Vagina (tissue), 2 donors: ENCODE measurements around the gene ATP8B1. TPM values are rescaled to one million over a fixed set of nuclear protein-coding genes. Genes with fewer than 3 reads are reported as not detected.

Source experiments
- DNase-seq, 2 donors: peaks; one replicate each; pipeline ENCODE4 v3.0.0-alpha.2; 2017; ENCODE audit errors: extremely low spot score in 2 of 2
- H3K27ac ChIP-seq: fragments of 200-600 bp; sonication (generic); one replicate; pipeline ENCODE4 v1.5.1; 2019
- H3K27me3 ChIP-seq: fragments of 200-600 bp; sonication (generic); one replicate; pipeline ENCODE4 v1.5.1; 2019
- H3K36me3 ChIP-seq, 2 donors: fragments of 200-600 bp; sonication (generic); one replicate each; pipeline ENCODE4 v1.5.1; 2017 to 2019
- H3K4me1 ChIP-seq: fragments of 200-600 bp; sonication (generic); one replicate; pipeline ENCODE4 v1.5.1; 2019
- H3K4me3 ChIP-seq, 2 donors: fragments of 200-600 bp; sonication (generic); 1 replicate in 1 of 2; 2 replicates in 1 of 2; pipeline ENCODE4 v1.5.1; 2016 to 2019
- H3K9me3 ChIP-seq: fragments of 200-600 bp; sonication (generic); one replicate; pipeline ENCODE4 v1.5.1; 2019
- CTCF ChIP-seq, 3 experiments: fragments of 450-650 bp in 2 of 3; fragments of 200-600 bp in 1 of 3; sonication (generic) in 1 of 3; IDR thresholded peaks; one replicate each; pipeline ENCODE4 v1.5.1; 2017 to 2019; ENCODE audit warnings: antibody characterized with exemption in 3 of 3, mild to moderate bottlenecking in 2 of 3, moderate library complexity in 2 of 3
- POLR2A ChIP-seq, 2 donors: fragments of 450-650 bp; IDR thresholded peaks; one replicate each; pipeline ENCODE4 v1.6.1; 2017; ENCODE audit warnings: antibody characterized with exemption in 2 of 2, mild to moderate bottlenecking in 2 of 2, moderate library complexity in 2 of 2
- POLR2AphosphoS5 ChIP-seq, 2 donors: sonication (generic); formaldehyde crosslinking; IDR thresholded peaks; one replicate each; pipeline ENCODE4 v1.9.0; 2017; ENCODE audit warnings: antibody characterized with exemption in 2 of 2, mild to moderate bottlenecking in 2 of 2, low read depth in 1 of 2; ENCODE audit not compliant: insufficient read depth in 1 of 2
- intact Hi-C: fragments of 100-400 bp; cut with DNase I; formaldehyde crosslinking; loops from one replicate; pipeline ENCODE4 v1.15.1; 2023
- total RNA-seq: library from RNA; depleted of rRNA; stranded (reverse); fragments of >200 nt; gene quantifications from one replicate; pipeline ENCODE4 v1.2.3, GENCODE V29; 2016

The ATP8B1 gene
- total RNA-seq, 1 donor from 2014 or later = 41.5 TPM

GRCh38 chr18:57771193-57771592 is 31.9 kb downstream of the ATP8B1 start:
- Histone ChIP-seq H3K4me3 (no peak overlapping the region), H3K27ac (peak overlapping the region; percentile 14), H3K27me3 (no peaks in the 10 kb centered on the region), H3K36me3 (no peaks in the 10 kb centered on the region), H3K9me3 (no peaks in the 10 kb centered on the region), H3K4me1 (peaks cover 91% of the 10 kb centered on the region)
- DNase-seq = no peak
- peak in 1 of 2 donors; percentile 73 for TF ChIP-seq POLR2AphosphoS5 (IDR thresholded peaks at IDR 0.05; ENCODE audit: insufficient read depth in 1 of 2, low read depth in 1 of 2)
- TF ChIP-seq POLR2A (IDR thresholded peaks at IDR 0.05) = no peak
- intact Hi-C loops = no loop called here

- no peak for TF ChIP-seq POLR2A (IDR thresholded peaks at IDR 0.05)
- no peak for TF ChIP-seq CTCF (IDR thresholded peaks at IDR 0.05)
- TF ChIP-seq POLR2AphosphoS5 (IDR thresholded peaks at IDR 0.05; ENCODE audit: insufficient read depth in 1 of 2, low read depth in 1 of 2) = no peak
- no peak for DNase-seq
Measured at GRCh38 chr18:57768537-57769326, 34.4 kb downstream of the ATP8B1 start.

GRCh38 chr18:57767259-57768050 is 35.7 kb downstream of the ATP8B1 start:
- intact Hi-C loops = no loop called here
- TF ChIP-seq POLR2A (IDR thresholded peaks at IDR 0.05) (no peak), POLR2AphosphoS5 (IDR thresholded peaks at IDR 0.05; ENCODE audit: insufficient read depth in 1 of 2, low read depth in 1 of 2) (no peak), CTCF (IDR thresholded peaks at IDR 0.05) (no peak)
- no peak for DNase-seq
- no peaks in the 10 kb centered on the region for H3K9me3 ChIP-seq
- H3K27me3 ChIP-seq = no peaks in the 10 kb centered on the region
- peak overlapping the region; percentile 57 for H3K27ac ChIP-seq
- H3K36me3 ChIP-seq = no peaks in the 10 kb centered on the region
- peaks cover 59% of the 10 kb centered on the region for H3K4me1 ChIP-seq
- no peak overlapping the region for H3K4me3 ChIP-seq

More at GRCh38 chr18:57768537-57769326, 34.4 kb downstream of the ATP8B1 start:
- H3K4me1 ChIP-seq = peaks cover 70% of the 10 kb centered on the region
- H3K4me3 ChIP-seq = no peak overlapping the region
- no peaks in the 10 kb centered on the region for H3K9me3 ChIP-seq
- H3K36me3 ChIP-seq = no peaks in the 10 kb centered on the region
- H3K27ac ChIP-seq = peak overlapping the region; percentile 57
- H3K27me3 ChIP-seq = no peaks in the 10 kb centered on the region
- intact Hi-C loops = no loop called here

GRCh38 chr18:57764995-57765394 is 38.1 kb downstream of the ATP8B1 start:
- Histone ChIP-seq H3K9me3 (no peaks in the 10 kb centered on the region), H3K27me3 (no peaks in the 10 kb centered on the region), H3K4me1 (peaks cover 36% of the 10 kb centered on the region), H3K27ac (no peak overlapping the region), H3K36me3 (no peaks in the 10 kb centered on the region), H3K4me3 (no peak overlapping the region)
- TF ChIP-seq CTCF (IDR thresholded peaks at IDR 0.05) = no peak
- no peak for TF ChIP-seq POLR2A (IDR thresholded peaks at IDR 0.05)
- no peak for TF ChIP-seq POLR2AphosphoS5 (IDR thresholded peaks at IDR 0.05; ENCODE audit: insufficient read depth in 1 of 2, low read depth in 1 of 2)
- DNase-seq = no peak
- intact Hi-C loops = no loop called here

GRCh38 chr18:57764087-57764486 is 39.0 kb downstream of the ATP8B1 start:
- Histone ChIP-seq H3K4me1 (peaks cover 29% of the 10 kb centered on the region), H3K9me3 (no peaks in the 10 kb centered on the region), H3K27me3 (no peaks in the 10 kb centered on the region), H3K27ac (no peak overlapping the region), H3K36me3 (no peaks in the 10 kb centered on the region), H3K4me3 (no peak overlapping the region)
- no peak for TF ChIP-seq POLR2A (IDR thresholded peaks at IDR 0.05)
- no peak for TF ChIP-seq POLR2AphosphoS5 (IDR thresholded peaks at IDR 0.05; ENCODE audit: insufficient read depth in 1 of 2, low read depth in 1 of 2)
- no peak for TF ChIP-seq CTCF (IDR thresholded peaks at IDR 0.05)
- DNase-seq = no peak
- intact Hi-C loops = no loop called here
